GM21723 (cell line): ENCODE measurements around the gene FAM171A2.

Source experiments
- ATAC-seq: cut with Tn5 transposase; IDR thresholded peaks from one replicate; pipeline ENCODE4 v1.9.1; 2021; ENCODE audit warnings: mild to moderate bottlenecking, moderate library complexity; ENCODE audit not compliant: unreplicated experiment

FAM171A2 gene

DNA sequence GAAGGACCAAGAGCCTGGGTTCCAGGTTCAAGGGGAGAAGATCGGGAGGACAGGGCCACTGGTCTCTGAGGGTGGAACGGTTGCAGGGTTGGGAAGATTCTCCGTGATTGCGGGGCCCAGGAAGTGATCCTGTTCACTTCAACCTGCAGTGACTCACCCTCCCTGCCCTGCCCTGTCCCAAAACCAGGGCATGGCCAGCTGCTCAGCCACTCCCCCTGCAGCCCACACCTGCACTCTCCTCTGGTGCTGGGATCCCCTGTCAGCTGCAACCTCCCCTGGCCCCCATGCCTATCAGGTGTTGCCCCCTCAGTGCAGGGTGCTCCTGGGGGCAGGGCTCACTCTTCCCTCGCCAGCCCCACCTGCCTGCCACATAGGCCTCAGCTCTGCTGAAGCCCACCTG is 54.2 kb downstream of the FAM171A2 start:
- no peak for ATAC-seq

DNA sequence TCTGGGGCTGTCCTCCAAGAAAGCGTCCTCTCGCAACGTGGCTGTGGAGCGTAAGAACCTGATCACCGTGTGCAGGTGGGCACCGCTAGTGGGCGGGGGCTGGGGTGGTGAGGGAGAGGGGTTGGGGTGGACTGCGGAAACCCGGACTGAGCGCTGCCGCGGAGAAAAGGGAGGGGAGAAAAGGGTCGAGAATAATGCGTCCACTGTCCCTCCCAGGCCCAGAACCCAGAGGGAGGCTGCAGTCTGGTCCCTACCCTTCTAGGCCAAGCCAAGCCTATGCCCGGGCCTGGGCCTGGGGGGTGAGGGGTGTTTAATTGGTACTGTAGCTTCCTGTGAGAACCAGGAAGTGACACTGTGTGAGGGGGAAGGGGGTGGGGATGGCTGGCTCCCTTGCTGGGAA is 54.8 kb downstream of the FAM171A2 start:
- no peak for ATAC-seq

DNA sequence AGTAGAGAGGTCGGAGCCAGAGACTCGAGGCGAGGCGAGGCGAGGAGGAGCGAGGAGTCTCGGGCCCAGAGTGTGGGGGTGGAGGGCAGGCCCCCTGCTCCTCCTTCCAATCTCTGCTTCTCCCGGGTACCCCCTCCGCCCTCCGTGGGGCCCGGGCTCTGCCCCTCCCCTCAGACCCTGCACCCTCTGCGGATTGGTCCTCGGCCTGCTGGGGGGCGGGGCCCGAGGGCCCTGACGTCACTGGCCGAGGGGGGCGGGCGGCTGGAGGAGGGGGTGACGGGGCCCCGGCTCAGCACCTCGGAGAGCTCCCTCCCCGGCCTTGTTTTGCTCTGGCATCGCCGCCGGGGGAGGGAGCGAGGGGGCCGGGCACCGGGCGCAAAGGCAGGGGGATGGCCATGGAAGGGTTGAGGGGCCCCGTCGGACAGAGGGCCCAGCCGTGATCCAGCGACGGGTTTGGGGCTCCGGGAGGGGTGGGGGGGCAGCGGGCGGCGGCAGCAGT is 55.3 kb downstream of the FAM171A2 start, which contains the start of gene RUNDC3A:
RUNDC3A (plus strand) TSS at position 282 of the 499 bp plus-strand sequence. CDS start 232 bp downstream, outside the sequence.
- ATAC-seq: no peak

DNA sequence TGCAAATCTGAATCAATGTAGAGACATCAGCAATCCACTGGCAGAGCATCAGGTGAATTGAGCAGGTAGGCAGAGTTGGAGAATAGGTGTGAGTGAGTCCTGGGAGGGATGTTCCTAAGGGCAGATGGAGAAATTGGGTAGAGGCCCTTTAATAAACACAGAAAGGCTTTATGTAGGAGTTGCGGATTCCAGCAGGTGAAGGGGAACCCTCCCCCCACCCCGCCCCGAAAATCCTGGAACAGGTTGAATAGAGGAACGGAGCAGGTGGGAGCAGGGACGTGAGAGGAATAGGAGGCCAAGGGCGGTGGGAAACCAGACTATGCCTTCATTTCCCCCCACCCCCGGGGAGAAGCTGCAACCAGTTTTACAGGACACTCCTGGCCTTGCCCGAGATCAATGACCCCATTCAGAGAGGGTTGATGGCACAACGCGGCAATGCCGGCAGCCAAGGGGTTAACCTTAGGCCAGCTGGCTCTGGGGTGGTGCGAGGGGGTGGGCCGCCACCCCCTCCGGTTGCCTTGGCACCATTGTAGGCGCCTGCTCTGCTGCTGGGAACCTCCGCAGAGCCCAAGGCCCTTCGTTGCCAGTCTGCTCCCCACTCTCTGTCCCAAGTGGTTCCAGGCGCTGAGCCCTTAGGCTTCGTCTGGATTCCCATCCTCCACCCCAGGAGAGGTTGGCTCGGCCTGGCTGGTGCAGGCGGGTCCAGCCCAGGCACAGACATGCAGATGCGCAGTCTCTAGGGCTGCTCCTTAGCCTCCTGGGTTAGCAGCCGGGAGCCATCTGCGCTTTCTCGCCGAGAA is 56.1 kb downstream of the FAM171A2 start:
- no peak for ATAC-seq

DNA sequence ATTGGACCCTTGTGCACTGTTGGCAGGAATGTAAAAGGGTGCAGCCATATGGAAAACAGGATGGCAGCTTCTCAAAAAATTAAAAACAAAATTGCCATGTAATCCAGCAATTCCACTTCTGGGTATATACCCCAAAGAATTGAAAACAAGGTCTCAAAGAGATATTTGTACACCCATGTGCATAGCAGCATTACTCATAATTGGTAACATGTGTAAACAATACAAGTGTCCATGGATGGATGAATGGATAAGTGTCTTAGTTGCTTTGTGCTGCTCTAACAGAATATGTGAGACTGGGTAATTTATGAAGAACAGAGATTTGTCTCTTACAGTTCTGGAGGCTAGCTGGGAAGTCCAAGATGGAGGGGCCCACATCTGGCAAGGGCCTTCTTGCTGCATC is 59.0 kb downstream of the FAM171A2 start:
- no peak for ATAC-seq
